C4-2B (cell line): ENCODE data around the gene HOPX.
"Not testable (repeated sequence)": the region's sequence is repeated elsewhere in the genome, so short reads cannot be mapped to it uniquely, and the experiment has no call there.

ENCODE experiments used
- ZFX ChIP-seq: fragments of 450-650 bp; IDR thresholded peaks from 2 replicates; pipeline ENCODE4 v1.6.1; 2017
- TF ChIP-seq, protein P1 (sequence below): fragments of 450-650 bp; conservative IDR thresholded peaks from 2 replicates; pipeline ENCODE4 v1.5.1; 2017; ENCODE audit warnings: mild to moderate bottlenecking

- TF ChIP-seq, protein P1, sequence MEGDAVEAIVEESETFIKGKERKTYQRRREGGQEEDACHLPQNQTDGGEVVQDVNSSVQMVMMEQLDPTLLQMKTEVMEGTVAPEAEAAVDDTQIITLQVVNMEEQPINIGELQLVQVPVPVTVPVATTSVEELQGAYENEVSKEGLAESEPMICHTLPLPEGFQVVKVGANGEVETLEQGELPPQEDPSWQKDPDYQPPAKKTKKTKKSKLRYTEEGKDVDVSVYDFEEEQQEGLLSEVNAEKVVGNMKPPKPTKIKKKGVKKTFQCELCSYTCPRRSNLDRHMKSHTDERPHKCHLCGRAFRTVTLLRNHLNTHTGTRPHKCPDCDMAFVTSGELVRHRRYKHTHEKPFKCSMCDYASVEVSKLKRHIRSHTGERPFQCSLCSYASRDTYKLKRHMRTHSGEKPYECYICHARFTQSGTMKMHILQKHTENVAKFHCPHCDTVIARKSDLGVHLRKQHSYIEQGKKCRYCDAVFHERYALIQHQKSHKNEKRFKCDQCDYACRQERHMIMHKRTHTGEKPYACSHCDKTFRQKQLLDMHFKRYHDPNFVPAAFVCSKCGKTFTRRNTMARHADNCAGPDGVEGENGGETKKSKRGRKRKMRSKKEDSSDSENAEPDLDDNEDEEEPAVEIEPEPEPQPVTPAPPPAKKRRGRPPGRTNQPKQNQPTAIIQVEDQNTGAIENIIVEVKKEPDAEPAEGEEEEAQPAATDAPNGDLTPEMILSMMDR: not testable (repeated sequence)
- TF ChIP-seq ZFX: not testable (repeated sequence)
These were observed 13.7 kb downstream of the HOPX start for GRCh38 chr4:56667396-56667795.
